BLaER1 treated with 17β-estradiol and CSF1 and Interleukin-3, amounts not matched to agents 10 nM and 100 nM (cell line): ENCODE results near the gene PDE3A.

Source experiments
- H3K27ac ChIP-seq, 11 experiments: shearing (Covaris generic); formaldehyde crosslinking; 2 replicates each; pipeline ENCODE4 v1.8.1; 2022
- H3K27me3 ChIP-seq, 11 experiments: shearing (Covaris generic); formaldehyde crosslinking; 2 replicates each; pipeline ENCODE4 v1.8.1; 2022
- H3K36me3 ChIP-seq, 11 experiments: shearing (Covaris generic); formaldehyde crosslinking; 2 replicates each; pipeline ENCODE4 v1.8.1; 2022
- H3K4me1 ChIP-seq, 10 experiments: shearing (Covaris generic); formaldehyde crosslinking; 2 replicates each; pipeline ENCODE4 v1.8.1; 2022
- H3K4me2 ChIP-seq, 11 experiments: shearing (Covaris generic); formaldehyde crosslinking; 2 replicates each; pipeline ENCODE4 v1.8.1; 2022
- H3K4me3 ChIP-seq, 10 experiments: shearing (Covaris generic); formaldehyde crosslinking; 2 replicates each; pipeline ENCODE4 v1.8.1; 2022
- H3K9ac ChIP-seq, 11 experiments: shearing (Covaris generic); formaldehyde crosslinking; 2 replicates each; pipeline ENCODE4 v1.8.1; 2022
- H3K9me3 ChIP-seq, 11 experiments: shearing (Covaris generic); formaldehyde crosslinking; replicated peaks in 1 of 11; 2 replicates each; pipeline ENCODE4 v1.8.1; 2022
- H4K20me1 ChIP-seq, 11 experiments: shearing (Covaris generic); formaldehyde crosslinking; 2 replicates each; pipeline ENCODE4 v1.8.1; 2022
- Cebpa-rat ChIP-seq, 11 experiments: shearing (Covaris generic); IDR thresholded peaks; 2 replicates each; pipeline ENCODE4 v1.8.1; 2022

PDE3A gene

DNA sequence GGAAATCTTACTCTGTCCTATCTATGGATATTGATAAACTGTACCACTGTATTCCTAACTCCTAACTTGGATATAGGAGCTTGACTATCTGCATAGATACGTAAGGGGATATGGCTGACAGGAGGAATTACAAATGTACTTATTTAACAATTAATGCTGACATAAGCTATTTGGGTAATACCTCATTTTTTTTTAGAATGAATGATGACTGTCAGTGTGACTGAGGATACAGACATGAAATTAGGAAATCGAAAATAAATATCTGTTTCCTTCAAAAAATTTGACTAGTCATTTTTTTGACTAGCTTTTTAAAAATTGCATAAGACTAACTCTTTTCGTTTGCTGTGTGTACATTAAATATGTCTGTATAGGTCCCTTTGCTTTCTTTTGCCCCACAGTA lies 74.9 kb downstream of the PDE3A start:
- Histone ChIP-seq H3K9ac (no peak overlapping the region), H3K27me3 (no peaks in the 10 kb centered on the region), H3K9me3 (no peaks in the 10 kb centered on the region), H4K20me1 (no peaks in the 10 kb centered on the region), H3K36me3 (no peaks in the 10 kb centered on the region), H3K27ac (no peak overlapping the region), H3K4me1 (peaks cover 0 to 25% (median 0%) of the 10 kb centered on the region in 10 experiments; a peak in 4 of 20 replicates), H3K4me3 (no peak overlapping the region), H3K4me2 (no peak overlapping the region)
- TF ChIP-seq Cebpa-rat (IDR thresholded peaks at IDR 0.05), result no peak

DNA sequence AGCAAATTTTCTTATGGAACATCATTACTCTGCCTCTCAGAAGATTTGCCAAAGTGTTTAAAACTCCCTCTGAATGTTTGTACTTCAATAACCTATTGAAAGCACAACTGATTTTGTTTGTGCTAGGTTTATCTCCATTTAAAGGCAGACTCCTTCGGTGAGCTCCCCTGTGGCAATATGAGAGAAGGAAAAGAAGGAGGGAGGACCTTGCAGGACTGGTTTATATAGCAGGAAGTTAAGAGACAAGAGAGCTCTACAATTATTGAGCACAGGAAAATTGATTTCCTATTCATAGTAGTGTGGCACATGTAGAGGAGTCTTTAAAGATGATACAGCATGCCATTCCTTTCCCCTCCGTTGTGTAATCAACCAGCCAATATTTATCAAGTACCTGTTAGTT lies 75.5 kb downstream of the PDE3A start:
- Histone ChIP-seq H3K4me1 (peaks cover 0 to 25% (median 0%) of the 10 kb centered on the region in 10 experiments; a peak in 4 of 20 replicates), H3K36me3 (no peaks in the 10 kb centered on the region), H3K4me3 (no peak overlapping the region), H3K27ac (no peak overlapping the region), H3K9me3 (no peaks in the 10 kb centered on the region), H4K20me1 (no peaks in the 10 kb centered on the region), H3K9ac (no peak overlapping the region), H3K4me2 (no peak overlapping the region), H3K27me3 (no peaks in the 10 kb centered on the region)
- TF ChIP-seq Cebpa-rat (IDR thresholded peaks at IDR 0.05), result no peak

GRCh38 chr12:20444595-20445170 lies 76.3 kb downstream of the PDE3A start:
- Histone ChIP-seq H3K4me1 (peaks cover 0 to 21% (median 0%) of the 10 kb centered on the region in 10 experiments; a peak in 4 of 20 replicates), H3K27me3 (no peaks in the 10 kb centered on the region), H3K4me2 (peak overlapping the region in 1 of 11 experiments; percentile 41; a peak in 2 of 22 replicates), H3K36me3 (no peaks in the 10 kb centered on the region), H3K4me3 (no peak overlapping the region), H3K27ac (no peak overlapping the region), H3K9me3 (no peaks in the 10 kb centered on the region), H4K20me1 (no peaks in the 10 kb centered on the region), H3K9ac (no peak overlapping the region)
- TF ChIP-seq Cebpa-rat (IDR thresholded peaks at IDR 0.05), result no peak

GRCh38 chr12:20445687-20446086 lies 77.3 kb downstream of the PDE3A start:
- TF ChIP-seq Cebpa-rat (IDR thresholded peaks at IDR 0.05), result no peak
- no peaks in the 10 kb centered on the region for H3K9me3 ChIP-seq
- no peak overlapping the region for H3K4me3 ChIP-seq
- no peaks in the 10 kb centered on the region for H3K36me3 ChIP-seq
- H3K9ac ChIP-seq, result no peak overlapping the region
- no peaks in the 10 kb centered on the region for H3K27me3 ChIP-seq
- H3K4me2 ChIP-seq, result no peak overlapping the region
- no peak overlapping the region for H3K27ac ChIP-seq
- peaks cover 0 to 16% (median 0%) of the 10 kb centered on the region in 10 experiments; a peak in 2 of 20 replicates for H3K4me1 ChIP-seq
- H4K20me1 ChIP-seq, result no peaks in the 10 kb centered on the region

GRCh38 chr12:20446836-20447235 lies 78.5 kb downstream of the PDE3A start:
- H3K4me1 ChIP-seq, result peaks cover 0 to 16% (median 0%) of the 10 kb centered on the region in 10 experiments; a peak in 2 of 20 replicates
- no peak overlapping the region for H3K4me3 ChIP-seq
- no peaks in the 10 kb centered on the region for H4K20me1 ChIP-seq
- H3K9me3 ChIP-seq, result no peaks in the 10 kb centered on the region
- H3K27ac ChIP-seq, result no peak overlapping the region
- no peaks in the 10 kb centered on the region for H3K27me3 ChIP-seq
- no peaks in the 10 kb centered on the region for H3K36me3 ChIP-seq
- H3K9ac ChIP-seq, result no peak overlapping the region
- TF ChIP-seq Cebpa-rat (IDR thresholded peaks at IDR 0.05), result no peak
- H3K4me2 ChIP-seq, result no peak overlapping the region

GRCh38 chr12:20448781-20449180 lies 80.4 kb downstream of the PDE3A start:
- no peak overlapping the region for H3K9ac ChIP-seq
- no peaks in the 10 kb centered on the region for H3K9me3 ChIP-seq
- H3K4me3 ChIP-seq, result no peak overlapping the region
- no peak overlapping the region for H3K4me2 ChIP-seq
- no peaks in the 10 kb centered on the region for H3K36me3 ChIP-seq
- H4K20me1 ChIP-seq, result no peaks in the 10 kb centered on the region
- no peak for TF ChIP-seq Cebpa-rat (IDR thresholded peaks at IDR 0.05)
- H3K27ac ChIP-seq, result no peak overlapping the region
- H3K27me3 ChIP-seq, result no peaks in the 10 kb centered on the region
- H3K4me1 ChIP-seq, result peaks cover 0 to 14% (median 0%) of the 10 kb centered on the region in 10 experiments; a peak in 2 of 20 replicates

- H3K36me3 ChIP-seq, result no peaks in the 10 kb centered on the region
- H4K20me1 ChIP-seq, result no peaks in the 10 kb centered on the region
- H3K4me3 ChIP-seq, result no peak overlapping the region
- no peaks in the 10 kb centered on the region for H3K4me1 ChIP-seq
- H3K27me3 ChIP-seq, result no peaks in the 10 kb centered on the region
- no peak for TF ChIP-seq Cebpa-rat (IDR thresholded peaks at IDR 0.05)
- no peaks in the 10 kb centered on the region for H3K9me3 ChIP-seq
- H3K27ac ChIP-seq, result no peak overlapping the region
- H3K9ac ChIP-seq, result no peak overlapping the region
- no peak overlapping the region for H3K4me2 ChIP-seq
Observed at GRCh38 chr12:20450591-20451180, 82.3 kb downstream of the PDE3A start.

GRCh38 chr12:20451761-20452160 lies 83.4 kb downstream of the PDE3A start:
- no peaks in the 10 kb centered on the region for H3K36me3 ChIP-seq
- no peak for TF ChIP-seq Cebpa-rat (IDR thresholded peaks at IDR 0.05)
- H4K20me1 ChIP-seq, result no peaks in the 10 kb centered on the region
- no peak overlapping the region for H3K4me3 ChIP-seq
- no peaks in the 10 kb centered on the region for H3K27me3 ChIP-seq
- H3K4me1 ChIP-seq, result no peaks in the 10 kb centered on the region
- H3K9me3 ChIP-seq, result no peaks in the 10 kb centered on the region
- no peak overlapping the region for H3K9ac ChIP-seq
- no peak overlapping the region for H3K27ac ChIP-seq
- no peak overlapping the region for H3K4me2 ChIP-seq

- no peak overlapping the region for H3K9ac ChIP-seq
- H4K20me1 ChIP-seq, result no peaks in the 10 kb centered on the region
- H3K9me3 ChIP-seq, result no peaks in the 10 kb centered on the region
- H3K4me3 ChIP-seq, result no peak overlapping the region
- no peak for TF ChIP-seq Cebpa-rat (IDR thresholded peaks at IDR 0.05)
- no peak overlapping the region for H3K4me2 ChIP-seq
- no peaks in the 10 kb centered on the region for H3K4me1 ChIP-seq
- H3K27me3 ChIP-seq, result no peaks in the 10 kb centered on the region
- no peak overlapping the region for H3K27ac ChIP-seq
- H3K36me3 ChIP-seq, result no peaks in the 10 kb centered on the region
Observed at GRCh38 chr12:20452496-20453010, 84.2 kb downstream of the PDE3A start.

GRCh38 chr12:20453756-20454310 lies 85.5 kb downstream of the PDE3A start:
- H3K36me3 ChIP-seq, result no peaks in the 10 kb centered on the region
- H3K4me1 ChIP-seq, result no peaks in the 10 kb centered on the region
- H3K9ac ChIP-seq, result no peak overlapping the region
- H3K4me3 ChIP-seq, result no peak overlapping the region
- no peaks in the 10 kb centered on the region for H3K9me3 ChIP-seq
- no peak overlapping the region for H3K27ac ChIP-seq
- no peak for TF ChIP-seq Cebpa-rat (IDR thresholded peaks at IDR 0.05)
- no peak overlapping the region for H3K4me2 ChIP-seq
- H3K27me3 ChIP-seq, result no peaks in the 10 kb centered on the region
- H4K20me1 ChIP-seq, result no peaks in the 10 kb centered on the region
